Measurements from ENCODE around the gene PRXL2B.

DNA sequence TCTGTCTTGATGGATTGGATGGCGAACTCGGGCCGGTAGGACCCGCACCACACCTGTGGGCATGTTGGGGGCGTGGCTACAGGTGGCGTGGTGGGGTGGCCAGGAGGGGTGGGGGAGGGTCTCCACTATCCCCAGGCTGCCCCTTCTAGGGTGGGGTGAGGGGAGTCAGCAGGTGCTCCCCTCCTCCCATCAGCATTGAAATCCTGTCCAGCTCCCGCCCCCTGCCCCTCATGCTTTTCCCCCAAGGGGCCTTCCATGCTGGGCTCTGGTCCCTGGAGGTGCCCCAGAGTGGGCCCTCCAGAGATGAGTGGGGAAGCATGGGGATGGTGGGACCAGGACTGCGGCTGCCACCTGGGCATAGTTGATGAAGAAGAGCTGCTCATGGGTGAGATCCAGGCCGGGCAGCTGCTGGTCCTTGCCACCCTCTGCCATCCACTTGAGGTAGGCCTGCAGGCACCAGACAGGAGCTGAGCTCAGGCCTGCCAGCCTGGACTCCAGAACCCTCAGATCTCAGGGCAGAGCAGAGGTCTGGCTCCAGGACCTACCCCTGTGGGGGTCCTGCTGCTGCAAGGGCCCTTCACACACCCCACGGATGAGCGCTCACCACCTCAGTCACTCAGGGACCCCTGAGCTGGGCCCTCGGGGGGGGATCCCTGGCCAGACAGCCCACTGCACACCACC is 5.1 kb downstream of the PRXL2B start:
- TF ChIP-seq, protein P1, sequence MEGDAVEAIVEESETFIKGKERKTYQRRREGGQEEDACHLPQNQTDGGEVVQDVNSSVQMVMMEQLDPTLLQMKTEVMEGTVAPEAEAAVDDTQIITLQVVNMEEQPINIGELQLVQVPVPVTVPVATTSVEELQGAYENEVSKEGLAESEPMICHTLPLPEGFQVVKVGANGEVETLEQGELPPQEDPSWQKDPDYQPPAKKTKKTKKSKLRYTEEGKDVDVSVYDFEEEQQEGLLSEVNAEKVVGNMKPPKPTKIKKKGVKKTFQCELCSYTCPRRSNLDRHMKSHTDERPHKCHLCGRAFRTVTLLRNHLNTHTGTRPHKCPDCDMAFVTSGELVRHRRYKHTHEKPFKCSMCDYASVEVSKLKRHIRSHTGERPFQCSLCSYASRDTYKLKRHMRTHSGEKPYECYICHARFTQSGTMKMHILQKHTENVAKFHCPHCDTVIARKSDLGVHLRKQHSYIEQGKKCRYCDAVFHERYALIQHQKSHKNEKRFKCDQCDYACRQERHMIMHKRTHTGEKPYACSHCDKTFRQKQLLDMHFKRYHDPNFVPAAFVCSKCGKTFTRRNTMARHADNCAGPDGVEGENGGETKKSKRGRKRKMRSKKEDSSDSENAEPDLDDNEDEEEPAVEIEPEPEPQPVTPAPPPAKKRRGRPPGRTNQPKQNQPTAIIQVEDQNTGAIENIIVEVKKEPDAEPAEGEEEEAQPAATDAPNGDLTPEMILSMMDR (IDR thresholded peaks at IDR 0.05; ENCODE audit: low read length), result no peak
- TF ChIP-seq EZH2phosphoT487 (IDR thresholded peaks at IDR 0.05; ENCODE audit: low read length) (no peak), EZH2 (optimal IDR thresholded peaks at IDR 0.05; ENCODE audit: low read depth, low read length) (no peak)

Measured in MM.1S (cell line).